ENCODE measurements around the gene KDM5A. TPM values are rescaled to one million over a fixed set of nuclear protein-coding genes. Genes with fewer than 3 reads are reported as not detected.

Gene KDM5A
- total and polyA plus RNA-seq, 2 experiments from 2014 or later: 30.8 to 54.7 TPM

DNA sequence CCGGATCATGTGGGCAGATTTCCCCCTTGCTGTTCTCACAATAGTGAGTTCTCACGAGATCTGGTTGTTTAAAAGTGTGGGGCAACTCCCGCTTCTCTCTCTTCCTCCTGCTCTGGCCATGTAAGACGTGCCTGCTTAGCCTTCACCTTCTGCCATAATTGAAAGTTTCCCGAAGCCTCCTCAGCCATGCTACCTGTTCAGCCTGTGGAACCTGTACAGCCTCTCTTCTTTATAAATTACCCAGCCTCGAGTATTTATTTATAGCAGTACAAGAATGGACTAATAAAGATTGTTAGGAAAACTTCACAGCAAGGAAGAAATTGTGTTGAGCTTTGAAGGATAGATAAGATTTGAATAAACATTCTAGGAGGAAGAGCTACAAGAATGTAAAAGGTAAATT, 52.1 kb downstream of the KDM5A start:
- H3K27me3 ChIP-seq: no peaks in the 10 kb centered on the region
- TF ChIP-seq EZH2 (IDR thresholded peaks at IDR 0.05; ENCODE audit: borderline replicate concordance): no peak
- no peak for TF ChIP-seq EZH2phosphoT487 (IDR thresholded peaks at IDR 0.05; ENCODE audit: low read depth, severe bottlenecking, unreplicated experiment)
- TF ChIP-seq, protein P1, sequence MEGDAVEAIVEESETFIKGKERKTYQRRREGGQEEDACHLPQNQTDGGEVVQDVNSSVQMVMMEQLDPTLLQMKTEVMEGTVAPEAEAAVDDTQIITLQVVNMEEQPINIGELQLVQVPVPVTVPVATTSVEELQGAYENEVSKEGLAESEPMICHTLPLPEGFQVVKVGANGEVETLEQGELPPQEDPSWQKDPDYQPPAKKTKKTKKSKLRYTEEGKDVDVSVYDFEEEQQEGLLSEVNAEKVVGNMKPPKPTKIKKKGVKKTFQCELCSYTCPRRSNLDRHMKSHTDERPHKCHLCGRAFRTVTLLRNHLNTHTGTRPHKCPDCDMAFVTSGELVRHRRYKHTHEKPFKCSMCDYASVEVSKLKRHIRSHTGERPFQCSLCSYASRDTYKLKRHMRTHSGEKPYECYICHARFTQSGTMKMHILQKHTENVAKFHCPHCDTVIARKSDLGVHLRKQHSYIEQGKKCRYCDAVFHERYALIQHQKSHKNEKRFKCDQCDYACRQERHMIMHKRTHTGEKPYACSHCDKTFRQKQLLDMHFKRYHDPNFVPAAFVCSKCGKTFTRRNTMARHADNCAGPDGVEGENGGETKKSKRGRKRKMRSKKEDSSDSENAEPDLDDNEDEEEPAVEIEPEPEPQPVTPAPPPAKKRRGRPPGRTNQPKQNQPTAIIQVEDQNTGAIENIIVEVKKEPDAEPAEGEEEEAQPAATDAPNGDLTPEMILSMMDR (IDR thresholded peaks at IDR 0.05; ENCODE audit: poor library complexity): no peak
- H3K4me2 ChIP-seq: no peak overlapping the region
- H3K9me3 ChIP-seq (ENCODE audit: low read depth): no peaks in the 10 kb centered on the region
- H3K4me1 ChIP-seq (ENCODE audit: insufficient read depth): no peaks in the 10 kb centered on the region
- no peaks in the 10 kb centered on the region for H3K36me3 ChIP-seq (replicated peaks; ENCODE audit: insufficient read depth, low read depth)
- H3K4me3 ChIP-seq: no peak overlapping the region
- H3K79me2 ChIP-seq: peaks cover 26% of the 10 kb centered on the region
- H2AFZ ChIP-seq: no peak overlapping the region
- 87% methylated on average over 6 of the region's 6 CpGs for WGBS (ENCODE audit: low lambda C conversion rate, missing lambda C conversion rate)
- no peak for DNase-seq (ENCODE audit: low spot score)
- H3K27ac ChIP-seq: no peak overlapping the region
- H3K9me2 ChIP-seq (replicated peaks; ENCODE audit: insufficient read depth): no peaks in the 10 kb centered on the region
- peaks cover 2% of the 10 kb centered on the region for H4K20me1 ChIP-seq (ENCODE audit: insufficient read depth, poor library complexity, severe bottlenecking)

DNA sequence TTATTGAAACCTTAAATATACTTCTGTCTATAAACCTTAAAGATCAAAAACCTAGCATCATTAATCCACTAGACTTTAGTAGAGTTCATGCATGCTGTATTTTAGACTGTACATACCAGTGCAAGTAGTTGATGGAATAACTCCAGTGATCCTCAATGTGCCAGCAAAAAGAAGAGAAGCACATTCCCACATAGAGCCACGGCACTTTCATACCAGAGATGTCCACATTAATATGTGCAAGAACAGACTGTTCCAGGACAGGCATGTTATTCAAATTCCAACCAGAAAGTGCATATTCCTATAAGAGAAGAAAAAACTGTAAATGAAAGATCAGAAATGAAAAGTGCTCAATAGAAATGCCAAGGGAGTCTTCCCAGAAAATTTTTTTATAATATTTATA, 55.0 kb downstream of the KDM5A start:
- no peaks in the 10 kb centered on the region for H3K9me3 ChIP-seq (ENCODE audit: low read depth)
- H4K20me1 ChIP-seq (ENCODE audit: insufficient read depth, poor library complexity, severe bottlenecking): no peaks in the 10 kb centered on the region
- 89% methylated on average over 1 of the region's 1 CpG for WGBS (ENCODE audit: low lambda C conversion rate, missing lambda C conversion rate)
- H3K4me1 ChIP-seq (ENCODE audit: insufficient read depth): no peaks in the 10 kb centered on the region
- H3K36me3 ChIP-seq (replicated peaks; ENCODE audit: insufficient read depth, low read depth): no peaks in the 10 kb centered on the region
- H3K4me2 ChIP-seq: peak overlapping the region; percentile 32
- H2AFZ ChIP-seq: no peak overlapping the region
- H3K79me2 ChIP-seq: peaks cover 17% of the 10 kb centered on the region
- H3K27me3 ChIP-seq: no peaks in the 10 kb centered on the region
- peak; percentile 11 for DNase-seq (ENCODE audit: low spot score)
- no peak overlapping the region for H3K27ac ChIP-seq
- TF ChIP-seq, protein P1 (IDR thresholded peaks at IDR 0.05; ENCODE audit: poor library complexity): no peak
- TF ChIP-seq EZH2phosphoT487 (IDR thresholded peaks at IDR 0.05; ENCODE audit: low read depth, severe bottlenecking, unreplicated experiment) (no peak), EZH2 (IDR thresholded peaks at IDR 0.05; ENCODE audit: borderline replicate concordance) (no peak)
- H3K4me3 ChIP-seq: no peak overlapping the region
- H3K9me2 ChIP-seq (replicated peaks; ENCODE audit: insufficient read depth): no peaks in the 10 kb centered on the region

DNA sequence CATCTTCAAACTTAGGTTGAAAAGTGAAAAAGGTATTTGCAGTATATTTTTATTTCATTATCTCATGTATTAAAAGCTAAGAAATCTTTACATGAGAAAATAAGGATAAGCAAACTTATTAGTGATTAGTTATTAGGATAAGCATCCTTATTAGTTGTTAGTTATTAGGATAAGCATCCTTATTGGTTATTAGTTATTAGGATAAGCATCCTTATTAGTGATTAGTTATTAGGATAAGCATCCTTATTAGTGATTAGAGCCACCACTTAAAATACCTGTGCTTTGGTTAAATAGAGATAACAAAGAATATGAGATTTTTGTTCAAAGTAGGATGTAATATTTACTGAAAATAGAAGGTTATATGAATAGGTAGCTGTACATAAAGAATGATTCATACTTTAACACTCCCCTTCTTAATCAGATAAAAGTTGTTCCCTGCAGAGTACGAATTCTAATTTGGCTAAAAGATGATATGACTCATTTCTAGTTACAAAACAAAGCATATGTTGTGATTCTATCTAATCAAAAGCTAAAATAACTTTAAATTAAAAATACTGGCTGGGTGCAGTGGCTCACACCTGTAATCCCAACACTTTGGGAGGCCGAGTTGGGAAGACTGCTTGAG, 56.4 kb downstream of the KDM5A start:
- Histone ChIP-seq H4K20me1 (ENCODE audit: insufficient read depth, poor library complexity, severe bottlenecking) (no peaks in the 10 kb centered on the region), H3K27me3 (no peaks in the 10 kb centered on the region), H3K27ac (no peak overlapping the region), H3K79me2 (peaks cover 10% of the 10 kb centered on the region), H3K4me2 (no peak overlapping the region), H3K9me2 (replicated peaks; ENCODE audit: insufficient read depth) (no peaks in the 10 kb centered on the region), H3K4me1 (ENCODE audit: insufficient read depth) (no peaks in the 10 kb centered on the region), H3K36me3 (replicated peaks; ENCODE audit: insufficient read depth, low read depth) (no peaks in the 10 kb centered on the region), H3K4me3 (no peak overlapping the region), H3K9me3 (ENCODE audit: low read depth) (no peaks in the 10 kb centered on the region), H2AFZ (no peak overlapping the region)
- TF ChIP-seq, protein P1 (IDR thresholded peaks at IDR 0.05; ENCODE audit: poor library complexity): no peak
- no peak for TF ChIP-seq EZH2 (IDR thresholded peaks at IDR 0.05; ENCODE audit: borderline replicate concordance)
- TF ChIP-seq EZH2phosphoT487 (IDR thresholded peaks at IDR 0.05; ENCODE audit: low read depth, severe bottlenecking, unreplicated experiment): no peak
- 91% methylated on average over 2 of the region's 2 CpGs for WGBS (ENCODE audit: low lambda C conversion rate, missing lambda C conversion rate)
- no peak for DNase-seq (ENCODE audit: low spot score)
